GM19324 (cell line): ENCODE measurements around the gene PLXND1.
"Not testable (repeated sequence)": the region's sequence is repeated elsewhere in the genome, so short reads cannot be mapped to it uniquely, and the experiment has no call there.

Experiments
- ATAC-seq: cut with Tn5 transposase; IDR thresholded peaks from one replicate; pipeline ENCODE4 v1.9.1; 2021; ENCODE audit warnings: mild to moderate bottlenecking, moderate library complexity; ENCODE audit not compliant: unreplicated experiment, low FRiP score

Gene PLXND1

GRCh38 chr3:129614927-129615363, 8.5 kb upstream of the PLXND1 start:
- ATAC-seq = no peak

DNA sequence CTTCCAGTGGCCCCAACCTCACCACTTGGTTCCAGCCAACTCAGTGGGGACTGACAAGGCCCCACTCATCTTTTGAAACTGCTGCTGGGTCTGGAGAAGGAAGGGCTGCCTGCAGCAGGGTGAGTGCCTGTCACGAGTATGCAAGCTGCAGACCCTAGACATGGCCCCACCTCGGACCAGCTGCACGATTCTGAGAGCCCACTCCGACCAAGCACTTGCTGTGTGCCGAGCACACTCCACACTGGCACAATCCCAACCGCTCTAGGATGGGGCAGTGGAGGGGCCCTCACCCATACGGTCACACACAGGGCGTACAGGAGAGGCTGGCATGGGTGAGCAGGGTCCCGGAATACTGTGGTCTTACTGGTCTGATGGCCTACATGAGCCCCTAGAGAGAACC, 8.0 kb upstream of the PLXND1 start:
- no peak for ATAC-seq

GRCh38 chr3:129613367-129613740, 6.9 kb upstream of the PLXND1 start:
- no peak for ATAC-seq

DNA sequence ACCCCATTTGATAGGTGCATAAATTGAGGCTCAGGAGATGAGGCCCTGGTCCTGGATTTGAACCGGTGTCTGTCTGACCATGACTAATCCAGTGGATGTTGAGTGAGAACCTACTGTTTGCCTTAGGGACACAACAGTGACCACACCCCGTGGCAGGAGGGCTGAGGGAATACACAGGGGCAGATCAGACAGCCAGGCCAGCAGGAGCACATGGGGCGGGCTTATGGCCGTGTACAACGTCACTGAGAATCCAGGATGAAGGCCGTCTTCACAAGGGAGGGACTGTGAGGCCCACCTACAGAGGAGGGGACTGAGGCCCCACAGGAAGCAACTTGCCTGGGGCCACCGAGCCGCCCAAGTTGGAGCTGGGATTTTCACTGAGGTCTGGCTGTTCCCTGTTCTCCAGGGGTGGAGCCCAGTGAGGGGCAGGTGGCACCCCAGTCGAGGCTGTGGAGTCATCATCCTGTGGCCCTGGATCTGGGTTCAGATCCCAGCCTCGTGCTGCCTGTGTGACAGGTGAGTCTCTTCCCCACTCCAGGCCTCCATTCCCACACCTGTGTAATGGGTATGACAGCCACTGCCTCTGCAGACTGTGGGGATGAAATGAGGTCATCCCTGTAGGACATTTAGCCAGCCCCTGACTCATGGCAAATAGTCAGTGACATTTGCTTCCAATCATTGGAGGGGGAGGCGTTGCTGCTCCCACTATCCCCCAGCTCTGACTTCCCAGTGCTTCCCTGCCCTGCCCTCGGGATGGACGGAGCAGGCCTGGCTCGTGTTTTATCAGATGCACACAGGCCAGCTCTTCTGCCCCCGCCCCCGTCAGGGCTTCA, 6.3 kb upstream of the PLXND1 start:
- no peak for ATAC-seq

DNA sequence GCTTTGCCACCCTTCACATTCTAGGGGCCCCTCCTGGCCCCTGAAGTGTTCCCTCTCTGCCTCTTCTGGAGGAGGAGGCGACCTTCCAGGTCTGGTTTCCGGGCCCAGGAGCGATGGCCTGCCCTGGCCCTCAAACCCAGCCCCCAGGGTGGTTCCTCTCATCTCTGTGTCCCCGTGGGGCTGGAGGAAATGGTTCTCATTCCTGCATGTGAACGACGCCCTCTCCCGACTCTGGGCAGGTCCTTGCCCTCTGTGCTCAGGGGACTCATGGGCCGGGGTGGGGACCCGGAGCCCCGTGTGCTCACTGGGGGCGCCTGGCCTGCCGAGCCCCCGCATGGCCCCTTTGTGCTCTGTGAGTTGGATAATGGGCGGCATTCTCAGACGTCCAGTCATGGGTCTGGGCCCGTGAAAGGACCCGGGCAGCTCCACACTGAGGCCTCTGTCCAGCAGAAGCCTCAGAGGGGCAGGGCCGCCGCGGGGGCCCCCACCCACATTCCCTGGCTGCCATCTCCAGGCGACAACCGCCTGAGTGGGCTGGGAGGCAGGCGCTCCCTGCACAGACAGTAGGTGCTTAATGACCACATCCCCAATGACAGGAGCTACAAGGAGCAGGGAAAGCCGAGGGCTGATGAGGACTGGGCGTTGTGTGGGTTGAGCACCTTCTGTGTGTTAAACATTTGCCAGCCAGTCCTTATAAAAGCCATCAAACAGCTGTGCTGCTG, 5.5 kb upstream of the PLXND1 start:
- ATAC-seq = no peak

DNA sequence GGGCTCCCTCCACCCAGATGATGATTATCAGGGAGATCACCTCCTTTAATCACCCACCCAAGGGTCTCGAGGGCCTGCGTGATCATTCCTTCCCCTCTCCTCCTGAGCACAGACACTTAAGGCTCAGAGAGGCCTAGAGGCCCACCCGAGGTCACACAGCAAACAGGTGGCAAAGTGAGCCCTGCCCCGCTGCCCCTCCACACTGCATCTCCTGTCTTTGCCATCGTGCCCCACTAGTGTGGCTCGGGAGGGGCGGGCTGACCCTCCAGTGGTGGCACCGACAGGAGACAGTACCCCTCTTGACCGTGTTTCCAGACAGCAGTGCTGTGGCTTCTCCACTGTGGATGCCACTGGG, 4.9 kb upstream of the PLXND1 start:
- no peak for ATAC-seq

GRCh38 chr3:129610794-129611445, 4.4 kb upstream of the PLXND1 start:
- not testable (repeated sequence) for ATAC-seq

DNA sequence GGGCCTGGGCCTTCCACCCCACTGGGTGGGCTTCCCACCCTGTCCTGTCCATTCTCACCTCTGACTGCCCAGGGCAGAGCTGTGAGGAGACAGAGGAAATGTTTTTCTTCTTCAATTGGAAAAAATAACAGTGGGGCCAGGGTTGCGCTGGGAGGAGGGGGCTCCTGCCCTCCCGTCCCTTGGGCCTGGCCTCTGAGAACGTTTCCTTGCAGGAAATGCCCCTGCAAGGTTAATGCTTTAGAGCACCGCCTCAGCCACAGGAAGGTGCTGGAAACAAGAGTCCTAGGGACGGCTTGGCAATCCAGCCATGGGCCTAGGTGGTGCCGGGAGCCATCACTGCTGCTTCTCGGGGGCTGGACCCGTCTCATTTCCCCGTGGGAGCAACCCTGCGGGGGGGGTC, 3.8 kb upstream of the PLXND1 start:
- no peak for ATAC-seq

GRCh38 chr3:129609591-129610182, 3.2 kb upstream of the PLXND1 start:
- no peak for ATAC-seq

- no peak for ATAC-seq
Measured at GRCh38 chr3:129608936-129609590, 2.6 kb upstream of the PLXND1 start.

DNA sequence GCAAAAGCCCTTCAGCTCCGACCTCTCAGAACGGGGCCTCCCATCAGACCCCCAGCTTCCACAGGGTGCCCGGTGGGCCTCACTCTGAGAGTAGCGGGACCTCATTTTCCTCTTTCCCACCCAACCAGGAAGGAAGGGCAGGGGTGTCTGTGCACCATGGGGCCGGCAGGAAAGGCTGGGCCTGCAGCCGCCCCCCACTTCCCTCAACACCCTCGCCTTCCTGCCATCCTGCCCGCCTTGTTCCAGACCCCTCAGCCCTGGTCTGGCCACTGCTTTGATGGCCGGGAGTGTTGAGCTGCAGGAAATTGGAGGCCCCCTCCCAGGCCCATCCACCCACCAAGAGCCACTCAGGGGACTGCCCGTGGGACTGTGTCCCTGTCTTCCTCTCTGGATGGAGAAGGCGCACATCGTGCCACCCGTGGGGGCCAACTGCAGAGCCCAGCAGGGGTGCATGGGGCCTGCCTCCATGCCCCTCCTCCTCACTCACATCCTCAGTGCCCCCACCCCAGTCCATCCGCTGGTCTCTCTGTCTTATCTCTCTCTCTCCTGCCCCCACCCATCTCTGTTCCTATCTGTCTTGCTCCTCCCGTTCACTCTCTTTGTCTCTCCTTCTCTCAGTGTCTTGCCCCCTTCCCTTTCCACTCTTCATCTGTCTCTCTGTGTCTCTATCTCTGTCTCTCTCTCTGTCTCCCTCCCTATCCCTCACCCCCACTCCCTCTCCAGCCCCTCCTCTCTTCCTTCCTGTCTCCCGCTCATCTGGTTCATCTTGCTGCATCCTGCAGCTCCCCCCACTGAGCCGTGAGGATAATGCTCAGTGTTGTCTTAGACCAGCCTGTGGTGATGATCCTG, 1.8 kb upstream of the PLXND1 start:
- ATAC-seq = no peak

GRCh38 chr3:129607391-129608068, 1.1 kb upstream of the PLXND1 start:
- no peak for ATAC-seq

- ATAC-seq = no peak
Measured at GRCh38 chr3:129605922-129606635, 397 bp downstream of the PLXND1 start.

DNA sequence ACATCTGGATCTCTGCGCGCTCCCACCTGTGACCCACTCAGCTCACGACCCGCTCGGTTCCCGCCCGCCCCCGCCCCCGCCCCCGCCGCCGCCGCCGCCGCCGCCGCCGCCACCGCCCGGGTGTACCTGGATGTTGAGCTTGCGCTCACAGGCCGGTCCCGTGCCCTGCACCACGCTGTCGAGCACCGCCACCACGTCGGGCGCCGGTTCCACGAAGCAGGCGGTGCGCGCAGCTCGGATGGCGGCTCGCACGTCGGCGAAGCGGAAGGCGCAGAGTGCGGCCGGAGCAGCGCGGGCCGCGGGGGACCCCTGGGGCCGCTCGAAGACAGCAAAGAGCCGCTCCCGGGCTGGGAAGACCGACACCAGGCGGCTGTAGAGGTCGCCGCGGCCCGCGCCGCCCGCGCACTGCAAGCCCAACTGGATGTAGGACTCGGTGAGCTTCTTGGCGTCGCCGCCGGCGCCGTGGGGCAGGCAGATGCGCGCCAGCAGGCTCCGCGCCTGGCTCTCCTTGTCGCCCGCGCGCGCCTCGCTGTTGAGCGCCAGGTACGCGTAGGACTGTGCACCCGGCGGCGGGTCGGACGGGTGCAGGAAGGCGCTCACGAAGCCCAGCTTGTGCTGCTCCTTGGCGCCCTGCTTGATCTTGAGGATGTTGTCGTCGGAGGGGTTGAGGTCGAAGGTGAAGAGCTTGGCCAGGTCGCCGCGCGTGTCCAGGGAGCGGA, 1.1 kb downstream of the PLXND1 start:
- ATAC-seq = no peak

- no peak for ATAC-seq
Measured at GRCh38 chr3:129604767-129605166, 1.7 kb downstream of the PLXND1 start.

DNA sequence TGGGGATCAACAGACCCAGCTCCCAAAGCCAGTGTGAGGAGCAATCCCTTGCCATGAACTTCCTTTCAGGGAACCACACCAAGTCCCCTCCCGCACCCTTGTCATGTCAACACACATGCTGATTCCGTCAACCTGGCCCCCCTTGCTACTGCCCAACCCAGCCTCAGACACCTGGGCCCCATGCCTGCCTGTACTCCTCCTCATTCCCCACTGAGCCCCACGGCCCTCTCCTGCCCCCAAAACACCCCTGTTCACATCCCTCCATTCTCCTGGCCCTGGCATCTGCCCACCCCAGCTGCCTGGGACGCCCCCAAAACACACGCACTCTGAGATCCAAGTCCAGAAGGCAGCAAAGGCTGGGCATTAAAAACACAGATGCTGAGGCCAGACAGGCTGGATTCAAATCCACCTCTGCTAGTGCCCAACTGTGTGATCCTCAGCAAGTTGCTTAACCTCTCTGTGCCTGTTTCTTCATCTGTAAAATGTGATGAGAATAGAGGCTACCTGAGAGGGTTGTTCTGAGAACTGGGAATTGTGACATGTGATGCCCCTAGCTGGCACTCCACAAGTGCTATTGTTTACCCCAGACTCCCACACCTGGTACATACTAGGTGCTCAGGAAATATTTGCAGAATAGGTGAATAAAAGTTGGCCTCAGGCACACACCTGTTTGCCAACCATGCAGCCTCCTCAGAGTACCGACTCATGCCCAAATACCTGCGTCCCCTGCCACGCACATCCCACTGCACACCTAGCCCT, 2.3 kb downstream of the PLXND1 start:
- no peak for ATAC-seq

DNA sequence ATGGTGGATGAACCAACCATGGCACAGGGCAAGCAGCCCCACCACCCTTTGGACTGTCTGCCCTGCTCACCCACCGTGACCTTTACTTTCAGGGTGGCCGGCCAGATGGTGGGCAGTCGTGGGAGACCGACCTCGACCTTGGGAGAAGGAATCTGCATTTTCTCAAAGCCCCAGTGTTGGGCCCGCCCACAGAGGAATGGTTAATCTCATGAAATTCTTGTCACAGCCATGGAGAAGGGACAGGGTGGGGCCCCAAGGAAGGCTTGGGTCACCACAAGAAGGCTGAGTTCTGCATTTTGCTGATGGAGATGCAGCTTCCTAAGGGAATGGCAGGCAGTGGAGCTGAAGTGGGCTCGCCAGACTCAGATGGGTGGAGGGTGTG, 2.9 kb downstream of the PLXND1 start:
- no peak for ATAC-seq
